Panc1 (cell line): ENCODE results near the gene AFF3.

Experiments
- CTCF ChIP-seq: fragments of 450-650 bp; IDR thresholded peaks from 2 replicates; pipeline ENCODE4 v1.5.1; 2017; ENCODE audit warnings: mild to moderate bottlenecking
- POLR2AphosphoS5 ChIP-seq: IDR thresholded peaks from 2 replicates; pipeline ENCODE4 v1.6.1; 2012; ENCODE audit warnings: mild to moderate bottlenecking, low read depth, low read length, moderate library complexity
- REST ChIP-seq, 2 experiments: IDR thresholded peaks; 2 replicates each; pipeline ENCODE4 v1.6.1; 2011 to 2012; ENCODE audit warnings: low read depth in 2 of 2, control low read depth in 1 of 2, low read length in 1 of 2, mild to moderate bottlenecking in 1 of 2, moderate library complexity in 1 of 2; ENCODE audit not compliant: insufficient read depth in 1 of 2

- TF ChIP-seq POLR2AphosphoS5 (no peak), REST (IDR thresholded peaks at IDR 0.05; ENCODE audit: insufficient read depth in 1 of 2, low read depth in 2 of 2, low read length in 1 of 2) (no peak), CTCF (no peak)
These were observed 198.4 kb downstream of the AFF3 start for GRCh38 chr2:99944019-99944418.
